Ovary (tissue), 3 donors: ENCODE measurements around the gene UMAD1.

ENCODE experiments used
- EP300 ChIP-seq: sonication (generic); formaldehyde crosslinking; IDR thresholded peaks from one replicate; pipeline ENCODE4 v1.6.1; 2017; ENCODE audit warnings: antibody characterized with exemption
- POLR2A ChIP-seq: fragments of 450-650 bp; IDR thresholded peaks from one replicate; pipeline ENCODE4 v1.6.1; 2017; ENCODE audit warnings: antibody characterized with exemption, mild to moderate bottlenecking, moderate library complexity
- TF ChIP-seq, protein P1 (sequence below), 3 donors: fragments of 450-650 bp in 2 of 3; fragments of 200-600 bp in 1 of 3; IDR thresholded peaks; one replicate each; pipeline versions ENCODE4 v1.5.1 to v1.8.0; 2016 to 2022; ENCODE audit warnings: antibody characterized with exemption in 3 of 3, mild to moderate bottlenecking in 1 of 3
- donor health status: DM: no; HTN: no; CAD: no.

GRCh38 chr7:7815395-7815794 is 174.8 kb downstream of the UMAD1 start:
- TF ChIP-seq EP300 (no peak), POLR2A (no peak)
- TF ChIP-seq, protein P1, sequence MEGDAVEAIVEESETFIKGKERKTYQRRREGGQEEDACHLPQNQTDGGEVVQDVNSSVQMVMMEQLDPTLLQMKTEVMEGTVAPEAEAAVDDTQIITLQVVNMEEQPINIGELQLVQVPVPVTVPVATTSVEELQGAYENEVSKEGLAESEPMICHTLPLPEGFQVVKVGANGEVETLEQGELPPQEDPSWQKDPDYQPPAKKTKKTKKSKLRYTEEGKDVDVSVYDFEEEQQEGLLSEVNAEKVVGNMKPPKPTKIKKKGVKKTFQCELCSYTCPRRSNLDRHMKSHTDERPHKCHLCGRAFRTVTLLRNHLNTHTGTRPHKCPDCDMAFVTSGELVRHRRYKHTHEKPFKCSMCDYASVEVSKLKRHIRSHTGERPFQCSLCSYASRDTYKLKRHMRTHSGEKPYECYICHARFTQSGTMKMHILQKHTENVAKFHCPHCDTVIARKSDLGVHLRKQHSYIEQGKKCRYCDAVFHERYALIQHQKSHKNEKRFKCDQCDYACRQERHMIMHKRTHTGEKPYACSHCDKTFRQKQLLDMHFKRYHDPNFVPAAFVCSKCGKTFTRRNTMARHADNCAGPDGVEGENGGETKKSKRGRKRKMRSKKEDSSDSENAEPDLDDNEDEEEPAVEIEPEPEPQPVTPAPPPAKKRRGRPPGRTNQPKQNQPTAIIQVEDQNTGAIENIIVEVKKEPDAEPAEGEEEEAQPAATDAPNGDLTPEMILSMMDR (IDR thresholded peaks at IDR 0.05) = no peak
